GM12875 (cell line): ENCODE results near the gene DHDDS.
"Not testable (repeated sequence)": the region's sequence is repeated elsewhere in the genome, so short reads cannot be mapped to it uniquely, and the experiment has no call there.

Source experiments
- H3K4me3 ChIP-seq: one replicate; pipeline ENCODE4 v1.5.1; 2011; ENCODE audit warnings: low read depth, low read length, control low read depth
- TF ChIP-seq, protein P1 (sequence below): IDR thresholded peaks from 2 replicates; pipeline ENCODE4 v1.5.1; 2011; ENCODE audit warnings: low read depth, mild to moderate bottlenecking, control low read depth, inconsistent platforms, low read length, moderate library complexity, borderline replicate concordance; ENCODE audit not compliant: insufficient read depth

The DHDDS gene, protein sequence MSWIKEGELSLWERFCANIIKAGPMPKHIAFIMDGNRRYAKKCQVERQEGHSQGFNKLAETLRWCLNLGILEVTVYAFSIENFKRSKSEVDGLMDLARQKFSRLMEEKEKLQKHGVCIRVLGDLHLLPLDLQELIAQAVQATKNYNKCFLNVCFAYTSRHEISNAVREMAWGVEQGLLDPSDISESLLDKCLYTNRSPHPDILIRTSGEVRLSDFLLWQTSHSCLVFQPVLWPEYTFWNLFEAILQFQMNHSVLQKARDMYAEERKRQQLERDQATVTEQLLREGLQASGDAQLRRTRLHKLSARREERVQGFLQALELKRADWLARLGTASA

DNA sequence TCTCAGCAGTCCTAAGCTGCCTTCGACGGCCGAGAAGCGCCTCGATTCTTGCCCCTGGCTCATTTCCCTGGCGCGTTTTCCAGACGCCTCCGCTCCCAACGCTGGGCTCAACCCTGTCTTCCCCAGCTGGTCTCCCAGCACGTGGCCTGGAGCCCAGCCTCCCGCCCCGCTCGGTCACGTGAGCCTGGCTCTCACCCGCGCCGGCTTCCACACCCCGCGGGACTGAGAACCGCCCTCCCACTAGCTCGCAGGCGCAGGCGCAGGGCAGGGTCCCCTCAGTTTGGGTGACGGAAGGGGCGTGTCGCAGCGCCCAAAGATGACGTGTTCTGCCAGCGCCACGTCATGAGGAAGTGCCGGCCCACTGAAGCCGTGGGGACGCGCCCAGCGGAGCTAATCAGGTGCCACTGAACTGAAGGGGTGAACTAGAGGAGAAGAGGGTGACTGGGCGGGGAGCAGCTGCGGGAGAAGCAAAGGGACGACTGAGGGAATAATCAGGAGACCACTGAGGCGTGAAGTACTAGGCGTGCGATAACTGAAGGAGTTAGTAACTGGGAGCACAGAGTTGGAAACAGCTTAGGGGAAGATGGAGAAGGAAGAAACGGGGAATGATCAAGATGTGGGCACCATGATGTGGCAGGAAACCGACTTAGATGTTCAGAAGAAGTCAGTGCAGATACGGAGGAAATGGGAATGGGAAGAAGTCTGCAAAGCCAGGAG is at the start of gene DHDDS:
Gene DHDDS, plus strand, starts transcription at position 343 of the 717 bp plus-strand sequence. CDS start 625 bp downstream, outside the sequence.
- TF ChIP-seq, protein P1, sequence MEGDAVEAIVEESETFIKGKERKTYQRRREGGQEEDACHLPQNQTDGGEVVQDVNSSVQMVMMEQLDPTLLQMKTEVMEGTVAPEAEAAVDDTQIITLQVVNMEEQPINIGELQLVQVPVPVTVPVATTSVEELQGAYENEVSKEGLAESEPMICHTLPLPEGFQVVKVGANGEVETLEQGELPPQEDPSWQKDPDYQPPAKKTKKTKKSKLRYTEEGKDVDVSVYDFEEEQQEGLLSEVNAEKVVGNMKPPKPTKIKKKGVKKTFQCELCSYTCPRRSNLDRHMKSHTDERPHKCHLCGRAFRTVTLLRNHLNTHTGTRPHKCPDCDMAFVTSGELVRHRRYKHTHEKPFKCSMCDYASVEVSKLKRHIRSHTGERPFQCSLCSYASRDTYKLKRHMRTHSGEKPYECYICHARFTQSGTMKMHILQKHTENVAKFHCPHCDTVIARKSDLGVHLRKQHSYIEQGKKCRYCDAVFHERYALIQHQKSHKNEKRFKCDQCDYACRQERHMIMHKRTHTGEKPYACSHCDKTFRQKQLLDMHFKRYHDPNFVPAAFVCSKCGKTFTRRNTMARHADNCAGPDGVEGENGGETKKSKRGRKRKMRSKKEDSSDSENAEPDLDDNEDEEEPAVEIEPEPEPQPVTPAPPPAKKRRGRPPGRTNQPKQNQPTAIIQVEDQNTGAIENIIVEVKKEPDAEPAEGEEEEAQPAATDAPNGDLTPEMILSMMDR: no peak
- peak within 1 kb of the TSS; percentile 62 for H3K4me3 ChIP-seq

DNA sequence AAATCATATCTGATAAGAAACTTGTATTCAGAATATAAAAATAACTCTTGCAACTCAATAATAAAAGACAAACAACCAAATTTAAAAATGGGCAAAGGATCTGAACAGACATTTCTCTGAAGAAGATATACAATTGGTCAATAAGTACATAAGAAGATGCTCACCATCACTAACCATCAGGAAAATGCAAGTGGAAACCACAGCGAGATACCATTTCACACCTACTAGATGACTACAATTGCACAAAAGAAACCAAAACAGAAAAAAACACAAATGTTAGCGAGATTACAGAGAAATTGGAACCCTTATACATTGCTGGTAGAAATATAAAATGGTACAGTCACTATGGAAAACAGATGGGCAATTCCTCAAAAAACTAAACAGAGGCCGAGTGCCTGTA is 48.0 kb upstream of the DHDDS start:
- TF ChIP-seq, protein P1: no peak
- no peak overlapping the region for H3K4me3 ChIP-seq

DNA sequence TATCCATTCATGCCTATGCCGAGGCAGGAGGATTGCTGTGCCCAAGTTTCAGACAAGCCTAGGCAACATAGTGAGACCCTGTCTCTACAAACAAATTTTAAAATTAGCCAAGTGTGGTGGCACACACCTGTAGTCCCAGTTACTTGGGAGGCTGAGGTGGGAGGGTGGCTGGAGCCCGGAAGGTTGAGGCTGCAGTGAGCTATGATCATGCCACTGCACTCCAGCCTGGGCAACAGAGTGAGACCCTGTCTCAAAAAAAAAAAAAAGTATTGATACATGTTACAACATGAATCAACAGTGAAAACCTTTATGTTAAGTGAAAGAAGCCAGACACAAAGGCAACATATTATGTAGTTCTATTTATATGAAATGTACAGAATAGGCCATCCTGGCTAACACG is 47.1 kb upstream of the DHDDS start:
- not testable (repeated sequence) for H3K4me3 ChIP-seq

DNA sequence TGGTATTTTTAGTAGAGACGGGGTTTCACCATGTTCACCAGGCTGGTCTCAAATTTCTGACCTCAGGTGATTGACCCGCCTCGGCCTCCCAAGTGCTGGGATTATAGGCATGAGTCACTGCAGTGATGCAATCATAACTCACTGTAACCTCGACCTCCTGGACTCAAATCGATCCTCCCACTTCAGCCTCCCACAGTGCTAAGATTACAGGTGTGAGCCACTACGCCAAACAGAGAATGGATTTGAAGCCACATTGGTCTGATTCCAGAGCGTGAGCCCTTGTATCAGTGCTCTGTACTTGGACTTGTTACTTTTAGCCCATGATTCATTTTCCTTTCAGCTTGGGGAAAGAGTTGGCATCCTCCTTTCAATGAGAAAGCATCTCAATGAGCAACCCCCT is 44.7 kb upstream of the DHDDS start:
- TF ChIP-seq, protein P1: no peak
- no peak overlapping the region for H3K4me3 ChIP-seq

DNA sequence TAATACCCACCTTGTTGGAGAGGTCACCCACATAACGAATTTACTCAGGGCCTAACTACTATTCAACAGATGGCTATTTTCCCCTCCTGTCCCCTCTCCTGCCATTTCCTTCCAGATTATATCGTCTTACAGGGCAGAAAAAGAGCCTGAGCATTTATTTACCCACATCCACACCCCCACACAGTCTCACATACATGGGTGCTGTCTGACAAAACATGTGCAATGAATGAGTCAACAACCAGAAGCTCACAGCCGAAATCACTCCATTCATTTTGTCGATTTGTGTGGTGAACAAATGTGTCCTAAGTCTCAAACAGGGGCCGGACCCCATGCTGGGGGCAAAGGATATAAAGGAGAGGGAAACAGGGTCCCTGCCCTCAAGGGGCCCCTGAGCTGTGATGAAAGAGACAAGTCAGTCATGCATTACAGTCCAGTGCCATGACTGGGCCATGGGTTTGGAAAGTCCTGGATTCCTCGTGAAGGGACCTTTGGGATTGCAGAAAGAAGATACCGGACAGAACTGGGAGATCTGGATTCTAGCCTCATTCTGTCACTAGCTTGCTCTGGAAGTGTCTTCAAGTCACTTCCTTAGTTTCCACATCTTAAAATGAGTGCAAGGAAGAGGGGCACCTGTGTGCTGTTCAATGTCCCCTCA is 43.2 kb upstream of the DHDDS start:
- no peak overlapping the region for H3K4me3 ChIP-seq
- TF ChIP-seq, protein P1: no peak

DNA sequence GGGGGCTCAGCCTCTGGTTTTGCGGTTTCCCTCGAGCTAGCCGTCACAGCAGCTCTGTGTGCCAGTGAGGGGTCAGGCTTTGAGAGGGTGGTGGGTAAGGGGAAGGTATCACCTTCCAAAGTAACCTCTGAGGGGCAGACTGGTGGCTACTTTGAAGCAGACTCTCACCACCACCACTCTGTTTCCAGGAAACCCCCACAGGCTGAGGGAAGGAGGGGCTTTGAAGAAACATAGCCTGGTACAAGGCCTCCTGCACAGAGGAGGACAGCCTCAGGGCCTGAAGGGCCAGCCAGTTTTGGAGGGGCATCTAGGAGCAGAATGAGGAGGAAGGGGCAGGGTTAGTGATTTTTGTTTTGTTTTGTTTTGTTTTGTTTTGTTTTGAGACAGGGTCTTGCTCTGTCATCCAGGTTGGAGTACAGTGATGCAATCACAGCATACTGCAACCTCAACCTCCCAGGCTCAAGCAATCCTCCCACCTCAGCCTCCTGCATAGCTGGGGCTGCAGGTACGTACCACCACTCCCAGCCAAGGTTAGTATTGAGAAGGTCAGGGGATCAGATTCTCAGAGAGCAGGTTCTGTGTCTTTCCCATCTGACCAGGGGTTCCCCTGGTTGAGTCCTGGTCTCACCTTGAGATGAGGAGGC is 42.4 kb upstream of the DHDDS start:
- no peak overlapping the region for H3K4me3 ChIP-seq
- TF ChIP-seq, protein P1: no peak

DNA sequence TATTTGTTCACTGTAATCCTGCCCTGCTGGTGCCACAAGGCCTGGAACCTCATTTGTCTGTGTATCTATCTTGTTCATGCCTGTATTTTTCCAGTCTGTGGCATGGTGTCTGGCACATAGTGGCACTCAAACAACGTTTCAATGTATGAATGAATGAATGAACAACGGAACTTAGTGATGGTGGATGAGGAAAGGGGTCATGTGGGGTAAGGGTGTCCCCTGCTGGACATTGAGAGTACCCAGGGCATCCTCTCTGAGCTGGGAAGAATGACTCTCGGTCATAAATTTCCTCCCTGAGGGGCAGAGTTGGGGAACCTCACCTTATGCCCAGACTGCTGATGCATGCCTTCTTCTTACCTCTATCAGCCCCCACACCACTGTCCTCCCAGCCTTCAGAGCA is 40.7 kb upstream of the DHDDS start:
- no peak overlapping the region for H3K4me3 ChIP-seq
- TF ChIP-seq, protein P1: peak; percentile 57
